ENCODE measurements around the gene SELPLG. TPM values are rescaled to one million over a fixed set of nuclear protein-coding genes. Genes with fewer than 3 reads are reported as not detected.
"Not testable (repeated sequence)": the region's sequence is repeated elsewhere in the genome, so short reads cannot be mapped to it uniquely, and the experiment has no call there.

The SELPLG gene
- total RNA-seq, 4 donors from 2014 or later: 1.3 to 5.6 (median 3.0) TPM

- Histone ChIP-seq H3K27me3 (no peaks in the 10 kb centered on the region), H3K4me1 (peaks cover 16% of the 10 kb centered on the region), H3K9me3 (no peaks in the 10 kb centered on the region), H3K27ac (no peak overlapping the region), H3K4me3 (no peak overlapping the region), H3K36me3 (no peaks in the 10 kb centered on the region)
- no peak for DNase-seq (ENCODE audit: low spot score in 2 of 2)
- WGBS: 92% methylated on average over 25 of the region's 25 CpGs
- TF ChIP-seq CTCF (IDR thresholded peaks at IDR 0.05): no peak
- TF ChIP-seq EP300 (IDR thresholded peaks at IDR 0.05): no peak
- TF ChIP-seq POLR2AphosphoS5 (IDR thresholded peaks at IDR 0.05): no peak
- no peak for TF ChIP-seq POLR2A (IDR thresholded peaks at IDR 0.05)
Measured at GRCh38 chr12:108592033-108592909, 41.4 kb downstream of the SELPLG start.

DNA sequence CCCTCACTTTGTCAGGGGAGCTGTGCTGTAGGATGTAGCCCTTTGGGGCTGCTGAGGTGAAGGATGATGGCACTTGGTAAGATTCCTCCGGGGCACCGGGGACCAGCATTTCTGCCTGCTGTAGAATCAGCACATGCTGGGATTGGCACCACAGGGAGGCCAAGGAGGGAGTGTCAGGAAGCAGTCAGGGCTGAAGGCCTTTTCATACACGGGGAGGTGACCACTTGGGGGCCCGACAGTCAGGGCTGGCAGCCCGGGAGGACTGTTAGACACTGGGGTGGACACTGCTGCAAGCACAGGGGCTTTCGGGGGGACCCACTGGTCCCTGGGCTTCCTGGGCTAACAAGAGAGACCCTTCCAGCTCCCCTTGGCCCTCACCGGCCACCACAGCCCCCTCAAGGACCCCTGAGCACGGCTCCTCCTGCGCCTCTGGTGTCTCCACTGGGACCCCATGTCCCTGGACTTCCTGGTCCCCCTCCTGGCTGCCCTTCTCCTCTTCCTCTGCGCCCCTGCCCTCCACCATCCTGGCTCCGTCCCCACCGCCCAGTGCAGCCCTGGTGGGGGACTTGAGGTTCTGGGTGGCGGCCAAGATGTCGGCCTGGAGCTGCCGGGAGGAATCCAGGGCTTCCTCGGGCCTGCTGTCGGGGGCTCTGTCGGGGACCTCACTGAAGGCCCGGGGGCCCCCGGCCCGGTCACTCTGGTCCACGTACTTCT is 42.3 kb downstream of the SELPLG start:
- no peaks in the 10 kb centered on the region for H3K9me3 ChIP-seq
- WGBS: 96% methylated on average over 10 of the region's 22 CpGs
- DNase-seq (ENCODE audit: low spot score in 2 of 2): no peak
- no peak overlapping the region for H3K4me3 ChIP-seq
- no peak overlapping the region for H3K27ac ChIP-seq
- TF ChIP-seq EP300 (IDR thresholded peaks at IDR 0.05) (no peak), POLR2A (IDR thresholded peaks at IDR 0.05) (no peak), POLR2AphosphoS5 (IDR thresholded peaks at IDR 0.05) (no peak), CTCF (IDR thresholded peaks at IDR 0.05) (no peak)
- H3K27me3 ChIP-seq: no peaks in the 10 kb centered on the region
- no peaks in the 10 kb centered on the region for H3K36me3 ChIP-seq
- peaks cover 14% of the 10 kb centered on the region for H3K4me1 ChIP-seq

- not testable (repeated sequence) for H3K27ac ChIP-seq; DNase-seq (ENCODE audit: low spot score in 2 of 2); H3K27me3 ChIP-seq; H3K4me3 ChIP-seq; H3K9me3 ChIP-seq; H3K36me3 ChIP-seq
- H3K4me1 ChIP-seq: peaks cover 13% of the 10 kb centered on the region
- WGBS: 89% methylated on average over 9 of the region's 9 CpGs
Measured at GRCh38 chr12:108590463-108590862, 43.2 kb downstream of the SELPLG start.

- H3K9me3 ChIP-seq: no peaks in the 10 kb centered on the region
- 69% methylated on average over 3 of the region's 7 CpGs for WGBS
- H3K27ac ChIP-seq: no peak overlapping the region
- TF ChIP-seq EP300 (IDR thresholded peaks at IDR 0.05) (no peak), POLR2A (IDR thresholded peaks at IDR 0.05) (no peak), CTCF (IDR thresholded peaks at IDR 0.05) (no peak), POLR2AphosphoS5 (IDR thresholded peaks at IDR 0.05) (no peak)
- peaks cover 13% of the 10 kb centered on the region for H3K4me1 ChIP-seq
- no peaks in the 10 kb centered on the region for H3K27me3 ChIP-seq
- no peak overlapping the region for H3K4me3 ChIP-seq
- H3K36me3 ChIP-seq: no peaks in the 10 kb centered on the region
- DNase-seq (ENCODE audit: low spot score in 2 of 2): no peak
Measured at GRCh38 chr12:108589840-108590229, 43.9 kb downstream of the SELPLG start.

GRCh38 chr12:108589028-108589839 is 44.5 kb downstream of the SELPLG start:
- no peaks in the 10 kb centered on the region for H3K27me3 ChIP-seq
- no peak overlapping the region for H3K27ac ChIP-seq
- 35% methylated on average over 7 of the region's 15 CpGs for WGBS
- no peaks in the 10 kb centered on the region for H3K9me3 ChIP-seq
- TF ChIP-seq CTCF (IDR thresholded peaks at IDR 0.05) (no peak), POLR2A (IDR thresholded peaks at IDR 0.05) (no peak), POLR2AphosphoS5 (IDR thresholded peaks at IDR 0.05) (no peak), EP300 (IDR thresholded peaks at IDR 0.05) (no peak)
- DNase-seq (ENCODE audit: low spot score in 2 of 2): no peak
- peaks cover 13% of the 10 kb centered on the region for H3K4me1 ChIP-seq
- no peak overlapping the region for H3K4me3 ChIP-seq
- H3K36me3 ChIP-seq: no peaks in the 10 kb centered on the region
